ENCODE measurements around the gene ABCC8. TPM values are rescaled to one million over a fixed set of nuclear protein-coding genes. Genes with fewer than 3 reads are reported as not detected.

The ABCC8 gene
- total and polyA plus RNA-seq, 9 of the 15 experiments (the other 6 are each of a cell fraction or from before 2014, with no cell fraction given): not detected

DNA sequence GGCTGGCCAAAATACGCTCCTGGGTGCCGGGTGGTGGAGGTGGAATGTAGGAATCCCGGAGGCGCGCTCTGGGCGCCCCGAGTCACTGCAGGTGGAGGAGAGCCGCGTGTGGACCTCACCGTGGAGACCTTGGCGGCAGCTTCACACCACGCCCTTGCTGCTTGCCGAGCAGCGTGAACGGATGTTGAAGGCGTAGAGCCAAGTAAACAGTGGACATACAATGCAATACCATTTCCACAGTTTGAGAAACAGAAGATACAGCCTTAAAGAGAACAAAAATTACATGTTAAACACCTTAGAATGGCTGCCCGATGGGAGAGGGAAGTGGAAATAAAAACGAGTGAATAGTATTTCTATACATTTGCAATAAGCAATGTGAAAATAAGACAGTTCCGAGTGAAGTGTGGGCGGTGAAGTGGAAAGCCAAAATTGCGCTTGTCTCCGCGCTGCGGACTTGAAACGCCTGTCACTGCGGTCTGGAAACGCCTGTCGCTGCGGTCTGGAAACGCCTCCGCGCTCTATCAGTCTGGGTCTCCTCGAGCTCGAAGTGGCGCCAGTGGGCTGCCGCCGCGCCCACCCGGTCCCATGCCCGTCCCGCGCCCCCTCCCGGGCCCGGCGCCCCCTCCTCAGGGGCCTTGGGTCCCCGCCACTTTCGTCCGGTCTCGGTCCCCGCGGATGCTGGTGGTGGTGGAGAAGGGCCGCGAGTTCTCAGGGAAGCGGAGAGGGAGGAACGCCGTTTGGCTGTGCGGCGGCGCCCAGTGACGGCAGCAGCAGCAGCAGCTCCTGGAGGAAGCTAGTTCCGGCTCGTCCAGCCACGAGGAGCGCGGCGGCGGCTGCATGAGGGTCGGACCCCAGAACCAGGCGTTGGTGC, 123.5 kb downstream of the ABCC8 start (continued):
- TF ChIP-seq ZNF232 (CRISPR knock-in tag; IDR thresholded peaks at IDR 0.05) (no peak), RBFOX2 (IDR thresholded peaks at IDR 0.05; ENCODE audit: low read depth, low read length) (peak; percentile 95), ZNF316 (IDR thresholded peaks at IDR 0.05) (no peak), MTA1 (IDR thresholded peaks at IDR 0.05; ENCODE audit: borderline replicate concordance) (peak; percentile 66; the same call in 1 of the 2 replicates), POLR2AphosphoS5 (IDR thresholded peaks at IDR 0.05; ENCODE audit: control insufficient read depth, insufficient read depth, low read depth, low read length) (peak; percentile 45; the same call in 1 of the 2 replicates), LEF1 (IDR thresholded peaks at IDR 0.05) (no peak), SMAD1 (IDR thresholded peaks at IDR 0.05; ENCODE audit: low read depth, low read length, partially characterized antibody) (peak; percentile 11), CAMTA2 (CRISPR knock-in tag; conservative IDR thresholded peaks at IDR 0.05) (0 out of 2 replicates have a peak, but pooled peaks have one; percentile 58), TEAD1 (CRISPR knock-in tag; IDR thresholded peaks at IDR 0.05) (peak in 1 of 2 experiments; percentile 67; a peak in 1 of 4 replicates), TRIM24 (IDR thresholded peaks at IDR 0.05) (0 out of 4 replicates have a peak, but pooled peaks of 1 of the 2 experiments have one; percentile 48), RFX5 (IDR thresholded peaks at IDR 0.05; ENCODE audit: low read depth, low read length) (no peak)
- TF ChIP-seq, protein P1, sequence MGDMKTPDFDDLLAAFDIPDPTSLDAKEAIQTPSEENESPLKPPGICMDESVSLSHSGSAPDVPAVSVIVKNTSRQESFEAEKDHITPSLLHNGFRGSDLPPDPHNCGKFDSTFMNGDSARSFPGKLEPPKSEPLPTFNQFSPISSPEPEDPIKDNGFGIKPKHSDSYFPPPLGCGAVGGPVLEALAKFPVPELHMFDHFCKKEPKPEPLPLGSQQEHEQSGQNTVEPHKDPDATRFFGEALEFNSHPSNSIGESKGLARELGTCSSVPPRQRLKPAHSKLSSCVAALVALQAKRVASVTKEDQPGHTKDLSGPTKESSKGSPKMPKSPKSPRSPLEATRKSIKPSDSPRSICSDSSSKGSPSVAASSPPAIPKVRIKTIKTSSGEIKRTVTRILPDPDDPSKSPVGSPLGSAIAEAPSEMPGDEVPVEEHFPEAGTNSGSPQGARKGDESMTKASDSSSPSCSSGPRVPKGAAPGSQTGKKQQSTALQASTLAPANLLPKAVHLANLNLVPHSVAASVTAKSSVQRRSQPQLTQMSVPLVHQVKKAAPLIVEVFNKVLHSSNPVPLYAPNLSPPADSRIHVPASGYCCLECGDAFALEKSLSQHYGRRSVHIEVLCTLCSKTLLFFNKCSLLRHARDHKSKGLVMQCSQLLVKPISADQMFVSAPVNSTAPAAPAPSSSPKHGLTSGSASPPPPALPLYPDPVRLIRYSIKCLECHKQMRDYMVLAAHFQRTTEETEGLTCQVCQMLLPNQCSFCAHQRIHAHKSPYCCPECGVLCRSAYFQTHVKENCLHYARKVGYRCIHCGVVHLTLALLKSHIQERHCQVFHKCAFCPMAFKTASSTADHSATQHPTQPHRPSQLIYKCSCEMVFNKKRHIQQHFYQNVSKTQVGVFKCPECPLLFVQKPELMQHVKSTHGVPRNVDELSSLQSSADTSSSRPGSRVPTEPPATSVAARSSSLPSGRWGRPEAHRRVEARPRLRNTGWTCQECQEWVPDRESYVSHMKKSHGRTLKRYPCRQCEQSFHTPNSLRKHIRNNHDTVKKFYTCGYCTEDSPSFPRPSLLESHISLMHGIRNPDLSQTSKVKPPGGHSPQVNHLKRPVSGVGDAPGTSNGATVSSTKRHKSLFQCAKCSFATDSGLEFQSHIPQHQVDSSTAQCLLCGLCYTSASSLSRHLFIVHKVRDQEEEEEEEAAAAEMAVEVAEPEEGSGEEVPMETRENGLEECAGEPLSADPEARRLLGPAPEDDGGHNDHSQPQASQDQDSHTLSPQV (IDR thresholded peaks at IDR 0.05): peak; percentile 45; the same call in 1 of the 2 replicates
- TF ChIP-seq, protein P2, sequence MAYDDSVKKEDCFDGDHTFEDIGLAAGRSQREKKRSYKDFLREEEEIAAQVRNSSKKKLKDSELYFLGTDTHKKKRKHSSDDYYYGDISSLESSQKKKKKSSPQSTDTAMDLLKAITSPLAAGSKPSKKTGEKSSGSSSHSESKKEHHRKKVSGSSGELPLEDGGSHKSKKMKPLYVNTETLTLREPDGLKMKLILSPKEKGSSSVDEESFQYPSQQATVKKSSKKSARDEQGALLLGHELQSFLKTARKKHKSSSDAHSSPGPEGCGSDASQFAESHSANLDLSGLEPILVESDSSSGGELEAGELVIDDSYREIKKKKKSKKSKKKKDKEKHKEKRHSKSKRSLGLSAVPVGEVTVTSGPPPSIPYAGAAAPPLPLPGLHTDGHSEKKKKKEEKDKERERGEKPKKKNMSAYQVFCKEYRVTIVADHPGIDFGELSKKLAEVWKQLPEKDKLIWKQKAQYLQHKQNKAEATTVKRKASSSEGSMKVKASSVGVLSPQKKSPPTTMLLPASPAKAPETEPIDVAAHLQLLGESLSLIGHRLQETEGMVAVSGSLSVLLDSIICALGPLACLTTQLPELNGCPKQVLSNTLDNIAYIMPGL (CRISPR knock-in tag; IDR thresholded peaks at IDR 0.05): 0 out of 2 replicates have a peak, but pooled peaks have one; percentile 34
- TF ChIP-seq, protein P3, sequence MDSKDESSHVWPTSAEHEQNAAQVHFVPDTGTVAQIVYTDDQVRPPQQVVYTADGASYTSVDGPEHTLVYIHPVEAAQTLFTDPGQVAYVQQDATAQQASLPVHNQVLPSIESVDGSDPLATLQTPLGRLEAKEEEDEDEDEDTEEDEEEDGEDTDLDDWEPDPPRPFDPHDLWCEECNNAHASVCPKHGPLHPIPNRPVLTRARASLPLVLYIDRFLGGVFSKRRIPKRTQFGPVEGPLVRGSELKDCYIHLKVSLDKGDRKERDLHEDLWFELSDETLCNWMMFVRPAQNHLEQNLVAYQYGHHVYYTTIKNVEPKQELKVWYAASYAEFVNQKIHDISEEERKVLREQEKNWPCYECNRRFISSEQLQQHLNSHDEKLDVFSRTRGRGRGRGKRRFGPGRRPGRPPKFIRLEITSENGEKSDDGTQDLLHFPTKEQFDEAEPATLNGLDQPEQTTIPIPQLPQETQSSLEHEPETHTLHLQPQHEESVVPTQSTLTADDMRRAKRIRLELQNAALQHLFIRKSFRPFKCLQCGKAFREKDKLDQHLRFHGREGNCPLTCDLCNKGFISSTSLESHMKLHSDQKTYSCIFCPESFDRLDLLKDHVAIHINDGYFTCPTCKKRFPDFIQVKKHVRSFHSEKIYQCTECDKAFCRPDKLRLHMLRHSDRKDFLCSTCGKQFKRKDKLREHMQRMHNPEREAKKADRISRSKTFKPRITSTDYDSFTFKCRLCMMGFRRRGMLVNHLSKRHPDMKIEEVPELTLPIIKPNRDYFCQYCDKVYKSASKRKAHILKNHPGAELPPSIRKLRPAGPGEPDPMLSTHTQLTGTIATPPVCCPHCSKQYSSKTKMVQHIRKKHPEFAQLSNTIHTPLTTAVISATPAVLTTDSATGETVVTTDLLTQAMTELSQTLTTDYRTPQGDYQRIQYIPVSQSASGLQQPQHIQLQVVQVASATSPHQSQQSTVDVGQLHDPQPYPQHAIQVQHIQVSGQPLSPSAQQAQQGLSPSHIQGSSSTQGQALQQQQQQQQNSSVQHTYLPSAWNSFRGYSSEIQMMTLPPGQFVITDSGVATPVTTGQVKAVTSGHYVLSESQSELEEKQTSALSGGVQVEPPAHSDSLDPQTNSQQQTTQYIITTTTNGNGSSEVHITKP (IDR thresholded peaks at IDR 0.05; ENCODE audit: partially characterized antibody): no peak
- TF ChIP-seq, protein P4, sequence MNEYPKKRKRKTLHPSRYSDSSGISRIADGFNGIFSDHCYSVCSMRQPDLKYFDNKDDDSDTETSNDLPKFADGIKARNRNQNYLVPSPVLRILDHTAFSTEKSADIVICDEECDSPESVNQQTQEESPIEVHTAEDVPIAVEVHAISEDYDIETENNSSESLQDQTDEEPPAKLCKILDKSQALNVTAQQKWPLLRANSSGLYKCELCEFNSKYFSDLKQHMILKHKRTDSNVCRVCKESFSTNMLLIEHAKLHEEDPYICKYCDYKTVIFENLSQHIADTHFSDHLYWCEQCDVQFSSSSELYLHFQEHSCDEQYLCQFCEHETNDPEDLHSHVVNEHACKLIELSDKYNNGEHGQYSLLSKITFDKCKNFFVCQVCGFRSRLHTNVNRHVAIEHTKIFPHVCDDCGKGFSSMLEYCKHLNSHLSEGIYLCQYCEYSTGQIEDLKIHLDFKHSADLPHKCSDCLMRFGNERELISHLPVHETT (CRISPR knock-in tag; conservative IDR thresholded peaks at IDR 0.05 in 1 of 2, IDR thresholded peaks at IDR 0.05 in 1 of 2): 0 out of 4 replicates have a peak, but pooled peaks of 1 of the 2 experiments have one; percentile 15
